ENCODE results near the gene THEM4. TPM values are rescaled to one million over a fixed set of nuclear protein-coding genes. Genes with fewer than 3 reads are reported as not detected.

Gene THEM4
- total and polyA plus RNA-seq, 2 of the 8 experiments (the other 6 are each of a cell fraction or from before 2014, with no cell fraction given) = 9.9 to 11.2 TPM

GRCh38 chr1:151885479-151885878, 23.8 kb downstream of the THEM4 start:
- H3K27ac ChIP-seq (ENCODE audit: low read depth, low read length) = no peak overlapping the region
- no peaks in the 10 kb centered on the region for H3K4me1 ChIP-seq (replicated peaks in 1 of 4; ENCODE audit: control insufficient read depth in 3 of 4, insufficient read depth in 4 of 4, low read length in 3 of 4)
- H3K9me3 ChIP-seq (ENCODE audit: insufficient read depth in 2 of 2, low read depth in 1 of 2, low read length in 1 of 2) = 0 out of 4 replicates have a peak, but pooled peaks cover 0 to 5% of the 10 kb centered on the region in 2 experiments
- DNase-seq (ENCODE audit: low read depth in 1 of 2, low spot score in 2 of 2) (no peak), FAIRE-seq (no peak)
- no peak overlapping the region for H2BK20ac ChIP-seq (ENCODE audit: low read length)
- H3K79me1 ChIP-seq (ENCODE audit: low read depth, low read length) = no peaks in the 10 kb centered on the region
- no peak overlapping the region for H4K5ac ChIP-seq (ENCODE audit: insufficient read length, low read depth, low read length)
- CTCF ChIA-PET (ENCODE audit: partially characterized antibody) = interaction anchor here (0.6 to 0.7 kb wide), 3 partner anchors 11 to 226 kb away, joined by 3 to 5 read pairs (median 3); no protein-coding TSS in a partner anchor
- no peak overlapping the region for H4K91ac ChIP-seq (replicated peaks; ENCODE audit: insufficient read length, low read length)
- H3K79me2 ChIP-seq (ENCODE audit: control insufficient read depth in 1 of 2, insufficient read depth in 2 of 2, low read length in 2 of 2) = no peaks in the 10 kb centered on the region
- H2AK5ac ChIP-seq (ENCODE audit: low read depth, low read length) = no peak overlapping the region
- no peak overlapping the region for H4K8ac ChIP-seq (ENCODE audit: extremely low read depth, insufficient read depth, low read length)
- no peak overlapping the region for H3K4me2 ChIP-seq (ENCODE audit: insufficient read depth in 1 of 2, low read depth in 2 of 2, low read length in 2 of 2)
- no peak overlapping the region for H3K56ac ChIP-seq (replicated peaks; ENCODE audit: insufficient read length, low read depth, low read length)
- no peak overlapping the region for H2AFZ ChIP-seq (ENCODE audit: low read length)
- no peaks in the 10 kb centered on the region for H4K20me1 ChIP-seq (replicated peaks in 1 of 2; ENCODE audit: control insufficient read depth in 1 of 2, insufficient read depth in 2 of 2, low read length in 2 of 2)
- 85% methylated on average over 1 of the region's 1 CpG; no CpG with 5 or more reads in 1 of the 2 experiments for WGBS, 2 experiments (ENCODE audit: extremely low coverage in 1 of 2, insufficient coverage in 1 of 2, insufficient read length in 1 of 2, insufficient replicate concordance in 2 of 2, low coverage in 1 of 2, low lambda C conversion rate in 2 of 2, missing lambda C conversion rate in 1 of 2)
- no peaks in the 10 kb centered on the region for H3K27me3 ChIP-seq (replicated peaks in 1 of 4; ENCODE audit: control insufficient read depth in 3 of 4, extremely low read depth in 1 of 4, insufficient read depth in 3 of 4, low read length in 3 of 4)
- TF ChIP-seq CTBP2 (IDR thresholded peaks at IDR 0.05; ENCODE audit: borderline replicate concordance, insufficient read depth, insufficient read length, low read length) = no peak
- TF ChIP-seq SP1 (IDR thresholded peaks at IDR 0.05; ENCODE audit: low read depth, low read length) = no peak
- no peak for TF ChIP-seq TCF12 (IDR thresholded peaks at IDR 0.05; ENCODE audit: low read depth, low read length)
- H3K36me3 ChIP-seq (ENCODE audit: control insufficient read depth in 2 of 4, insufficient read depth in 4 of 4, low read length in 3 of 4) = peaks cover 0 to 10% (median under 1%) of the 10 kb centered on the region in 4 experiments; a peak in 2 of 8 replicates
- H3K18ac ChIP-seq (ENCODE audit: extremely low read depth, low read length) = no peak overlapping the region
- H3K4ac ChIP-seq (replicated peaks; ENCODE audit: insufficient read length, low read depth, low read length) = no peak overlapping the region
- no peak overlapping the region for H3K4me3 ChIP-seq (ENCODE audit: extremely low read depth in 1 of 4, insufficient read depth in 2 of 4, low read depth in 3 of 4, low read length in 4 of 4)
- H3K23me2 ChIP-seq (ENCODE audit: low read depth, low read length) = no peaks in the 10 kb centered on the region
- H3K9ac ChIP-seq (replicated peaks in 1 of 4; ENCODE audit: extremely low read depth in 1 of 4, low read depth in 3 of 4, low read length in 3 of 4) = no peak overlapping the region
- H2BK12ac ChIP-seq (ENCODE audit: low read depth, low read length) = no peak overlapping the region
- POLR2A ChIA-PET (ENCODE audit: partially characterized antibody) = interaction anchor here (1.0 kb wide), 1 partner anchor 29 kb away, joined by 4 read pairs; no protein-coding TSS in a partner anchor
- no peak overlapping the region for H2BK5ac ChIP-seq (ENCODE audit: low read depth, low read length)
- no peak overlapping the region for H2BK120ac ChIP-seq (replicated peaks; ENCODE audit: low read depth, low read length)
- H3K23ac ChIP-seq (ENCODE audit: insufficient read length) = no peak overlapping the region
- H2BK15ac ChIP-seq (ENCODE audit: low read length) = no peak overlapping the region
- H3K14ac ChIP-seq (ENCODE audit: insufficient read length) = no peak overlapping the region
